Measurements from ENCODE around the gene GPX4. TPM values are rescaled to one million over a fixed set of nuclear protein-coding genes. Genes with fewer than 3 reads are reported as not detected.
"Not testable (repeated sequence)": the region's sequence is repeated elsewhere in the genome, so short reads cannot be mapped to it uniquely, and the experiment has no call there.

The GPX4 gene
- total RNA-seq, 1 donor from 2014 or later: 289 TPM

DNA sequence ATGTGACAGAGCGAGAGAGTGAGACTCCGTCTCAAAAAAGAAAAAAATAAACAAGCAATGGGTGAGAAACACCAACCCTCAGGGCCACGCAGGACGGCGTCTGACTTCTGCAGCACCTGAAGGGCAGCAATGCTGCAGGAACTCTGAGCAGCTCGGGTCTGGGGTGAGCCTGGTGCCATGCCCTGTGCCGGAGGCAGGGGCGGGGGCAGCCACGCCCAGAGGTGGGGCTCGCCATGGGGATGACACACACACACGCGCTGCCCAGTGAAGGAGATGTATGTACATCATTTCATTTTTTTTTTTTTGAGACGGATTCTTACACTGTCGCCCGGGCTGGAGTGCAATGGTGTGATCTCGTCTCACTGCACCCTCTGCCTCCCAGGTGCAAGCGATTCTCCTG is 24.3 kb downstream of the GPX4 start:
- Histone ChIP-seq H3K9ac (no peak overlapping the region), H2AFZ (replicated peaks) (no peak overlapping the region), H3K36me3 (no peaks in the 10 kb centered on the region), H3K27ac (no peak overlapping the region), H3K27me3 (no peaks in the 10 kb centered on the region), H3K9me3 (ENCODE audit: low read depth) (no peaks in the 10 kb centered on the region), H3K4me2 (no peak overlapping the region), H3K4me3 (no peak overlapping the region), H4K20me1 (ENCODE audit: low read depth) (peaks cover 20% of the 10 kb centered on the region), H3K4me1 (peaks cover 19% of the 10 kb centered on the region), H3F3A (ENCODE audit: low read depth) (peaks cover 15% of the 10 kb centered on the region), H3K79me2 (ENCODE audit: low read depth) (no peaks in the 10 kb centered on the region)
- Mint-ChIP-seq H3K4me3 (no peak overlapping the region), H3K9me3 (no peaks in the 10 kb centered on the region), H3K36me3 (no peaks in the 10 kb centered on the region), H3K4me1 (no peaks in the 10 kb centered on the region), H3K27ac (no peak overlapping the region), H3K27me3 (ENCODE audit: insufficient read depth, low read depth) (peaks cover 2% of the 10 kb centered on the region)
- no peak for DNase-seq (ENCODE audit: low spot score)
- TF ChIP-seq EZH2 (IDR thresholded peaks at IDR 0.05): no peak
- TF ChIP-seq, protein P1, sequence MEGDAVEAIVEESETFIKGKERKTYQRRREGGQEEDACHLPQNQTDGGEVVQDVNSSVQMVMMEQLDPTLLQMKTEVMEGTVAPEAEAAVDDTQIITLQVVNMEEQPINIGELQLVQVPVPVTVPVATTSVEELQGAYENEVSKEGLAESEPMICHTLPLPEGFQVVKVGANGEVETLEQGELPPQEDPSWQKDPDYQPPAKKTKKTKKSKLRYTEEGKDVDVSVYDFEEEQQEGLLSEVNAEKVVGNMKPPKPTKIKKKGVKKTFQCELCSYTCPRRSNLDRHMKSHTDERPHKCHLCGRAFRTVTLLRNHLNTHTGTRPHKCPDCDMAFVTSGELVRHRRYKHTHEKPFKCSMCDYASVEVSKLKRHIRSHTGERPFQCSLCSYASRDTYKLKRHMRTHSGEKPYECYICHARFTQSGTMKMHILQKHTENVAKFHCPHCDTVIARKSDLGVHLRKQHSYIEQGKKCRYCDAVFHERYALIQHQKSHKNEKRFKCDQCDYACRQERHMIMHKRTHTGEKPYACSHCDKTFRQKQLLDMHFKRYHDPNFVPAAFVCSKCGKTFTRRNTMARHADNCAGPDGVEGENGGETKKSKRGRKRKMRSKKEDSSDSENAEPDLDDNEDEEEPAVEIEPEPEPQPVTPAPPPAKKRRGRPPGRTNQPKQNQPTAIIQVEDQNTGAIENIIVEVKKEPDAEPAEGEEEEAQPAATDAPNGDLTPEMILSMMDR (IDR thresholded peaks at IDR 0.05): no peak
- no peak for TF ChIP-seq EZH2phosphoT487 (IDR thresholded peaks at IDR 0.05)

DNA sequence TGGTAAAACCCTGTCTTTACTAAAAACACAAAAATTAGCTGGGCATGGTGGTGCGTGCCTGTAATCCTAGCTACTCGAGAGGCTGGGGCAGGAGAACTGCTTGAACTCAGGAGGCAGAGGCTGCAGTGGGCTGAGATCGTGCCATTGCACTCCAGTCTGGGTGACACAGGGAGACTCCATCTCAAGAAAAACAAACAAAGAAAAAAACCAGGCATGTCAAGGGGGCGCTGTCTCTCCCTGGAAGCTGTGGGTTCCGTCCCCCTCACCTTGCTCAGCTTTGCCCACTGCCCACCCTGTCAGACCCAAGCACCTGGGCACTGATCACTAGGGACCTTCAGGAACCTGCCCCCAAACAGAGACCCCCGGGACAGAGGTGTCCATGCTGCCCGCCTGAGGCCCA is 25.3 kb downstream of the GPX4 start:
- Histone ChIP-seq H4K20me1 (ENCODE audit: low read depth) (peaks cover 16% of the 10 kb centered on the region), H3K4me1 (peaks cover 19% of the 10 kb centered on the region), H3F3A (ENCODE audit: low read depth) (peaks cover 15% of the 10 kb centered on the region)
- H3K36me3 ChIP-seq; H3K36me3 Mint-ChIP-seq; DNase-seq (ENCODE audit: low spot score); H3K4me1 Mint-ChIP-seq; H3K27me3 ChIP-seq; H3K79me2 ChIP-seq (ENCODE audit: low read depth); H3K4me2 ChIP-seq; H3K4me3 ChIP-seq; H3K9ac ChIP-seq; H2AFZ ChIP-seq (replicated peaks); H3K27me3 Mint-ChIP-seq (ENCODE audit: insufficient read depth, low read depth); H3K9me3 Mint-ChIP-seq; H3K4me3 Mint-ChIP-seq; H3K9me3 ChIP-seq (ENCODE audit: low read depth); H3K27ac Mint-ChIP-seq; H3K27ac ChIP-seq: not testable (repeated sequence)

DNA sequence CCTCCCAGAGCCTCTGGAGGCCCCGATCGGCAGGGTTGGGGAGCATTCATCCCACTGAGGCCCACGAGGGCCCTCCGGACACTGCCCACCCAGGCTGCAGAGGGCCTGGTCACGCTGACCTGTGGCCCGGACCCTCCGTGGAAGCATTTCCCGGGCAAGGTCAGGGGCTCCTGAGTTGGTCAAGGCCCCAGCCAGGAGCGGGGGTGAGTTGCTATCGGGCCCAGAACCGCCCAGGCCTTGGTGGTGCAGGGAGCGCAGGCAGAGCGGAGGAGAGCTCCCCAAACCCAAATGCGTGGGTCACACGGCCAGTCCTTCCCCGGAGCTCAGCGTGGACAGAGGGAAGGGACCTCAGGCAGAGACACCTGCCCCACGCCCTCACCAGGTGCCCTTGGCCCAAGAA is 25.7 kb downstream of the GPX4 start:
- Histone ChIP-seq H3K4me3 (no peak overlapping the region), H4K20me1 (ENCODE audit: low read depth) (peaks cover 16% of the 10 kb centered on the region), H3K4me1 (peaks cover 19% of the 10 kb centered on the region), H3F3A (ENCODE audit: low read depth) (peaks cover 15% of the 10 kb centered on the region), H3K27ac (no peak overlapping the region), H3K4me2 (no peak overlapping the region), H3K27me3 (no peaks in the 10 kb centered on the region), H2AFZ (replicated peaks) (no peak overlapping the region), H3K9me3 (ENCODE audit: low read depth) (no peaks in the 10 kb centered on the region), H3K9ac (no peak overlapping the region), H3K36me3 (no peaks in the 10 kb centered on the region), H3K79me2 (ENCODE audit: low read depth) (no peaks in the 10 kb centered on the region)
- Mint-ChIP-seq H3K27ac (no peak overlapping the region), H3K9me3 (no peaks in the 10 kb centered on the region), H3K36me3 (no peaks in the 10 kb centered on the region), H3K27me3 (ENCODE audit: insufficient read depth, low read depth) (peaks cover 2% of the 10 kb centered on the region), H3K4me1 (no peaks in the 10 kb centered on the region), H3K4me3 (no peak overlapping the region)
- TF ChIP-seq EZH2phosphoT487 (IDR thresholded peaks at IDR 0.05) (no peak), EZH2 (IDR thresholded peaks at IDR 0.05) (no peak)
- TF ChIP-seq, protein P1 (IDR thresholded peaks at IDR 0.05): no peak
- no peak for DNase-seq (ENCODE audit: low spot score)

DNA sequence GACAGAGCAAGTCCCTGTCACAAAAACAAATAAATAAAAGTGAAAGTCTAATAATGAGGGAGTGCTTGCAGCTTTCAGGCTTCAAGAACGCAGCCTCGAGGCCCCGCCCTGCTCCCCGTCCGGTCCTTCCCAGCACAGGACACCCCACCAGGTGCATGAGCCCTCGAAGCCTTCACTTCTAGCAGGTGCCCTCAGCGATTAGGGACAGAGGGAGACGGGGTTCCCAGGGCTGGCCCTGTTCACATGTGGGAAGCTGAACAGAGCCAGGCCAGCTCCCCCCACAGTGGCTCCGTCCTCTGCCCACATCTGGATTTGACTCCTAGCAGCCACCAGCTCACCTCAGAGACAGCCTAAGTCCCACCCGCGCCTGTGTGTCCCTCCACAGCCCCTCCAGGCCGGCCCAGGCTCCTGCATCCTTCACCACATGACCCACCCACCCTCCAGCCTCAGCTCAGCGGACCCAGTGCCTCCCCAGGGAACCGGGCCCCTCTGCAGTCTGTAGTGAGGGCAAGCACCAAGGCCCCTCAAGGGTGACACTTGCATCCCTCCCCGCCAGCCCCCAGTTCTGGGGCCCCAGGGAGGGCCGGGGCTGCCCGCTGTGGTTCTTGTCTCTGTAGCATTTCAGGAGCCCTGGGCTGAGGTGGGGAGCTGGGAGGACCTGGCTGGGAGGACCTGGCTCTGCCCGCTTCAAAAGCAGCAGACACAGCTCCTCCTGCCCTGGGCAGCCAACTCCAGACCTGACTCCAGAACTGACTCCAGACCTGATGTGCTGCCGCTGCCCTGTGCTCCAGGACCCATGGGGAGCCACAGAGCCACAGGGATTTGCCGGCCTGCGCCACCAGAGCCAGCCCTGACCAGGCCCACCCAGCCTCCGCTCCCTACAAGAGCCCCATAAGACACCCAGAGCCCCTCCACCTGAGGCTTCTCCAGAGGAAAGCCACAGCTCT is 27.2 kb downstream of the GPX4 start:
- Histone ChIP-seq H3K79me2 (ENCODE audit: low read depth) (no peaks in the 10 kb centered on the region), H3K36me3 (no peaks in the 10 kb centered on the region), H3K27ac (no peak overlapping the region), H3F3A (ENCODE audit: low read depth) (peaks cover 15% of the 10 kb centered on the region), H3K27me3 (no peaks in the 10 kb centered on the region), H3K4me3 (peak overlapping the region; percentile 43), H3K4me2 (peak overlapping the region; percentile 80), H4K20me1 (ENCODE audit: low read depth) (peaks cover 16% of the 10 kb centered on the region), H3K9me3 (ENCODE audit: low read depth) (no peaks in the 10 kb centered on the region), H3K9ac (no peak overlapping the region), H2AFZ (replicated peaks) (no peak overlapping the region), H3K4me1 (peaks cover 19% of the 10 kb centered on the region)
- Mint-ChIP-seq H3K27me3 (ENCODE audit: insufficient read depth, low read depth) (peaks cover 2% of the 10 kb centered on the region), H3K4me1 (no peaks in the 10 kb centered on the region), H3K36me3 (no peaks in the 10 kb centered on the region), H3K4me3 (peak overlapping the region; percentile 55), H3K9me3 (no peaks in the 10 kb centered on the region), H3K27ac (no peak overlapping the region)
- DNase-seq (ENCODE audit: low spot score): no peak
- TF ChIP-seq, protein P1 (IDR thresholded peaks at IDR 0.05): no peak
- TF ChIP-seq EZH2phosphoT487 (IDR thresholded peaks at IDR 0.05) (no peak), EZH2 (IDR thresholded peaks at IDR 0.05) (no peak)

Measured in neural progenitor cell (in vitro differentiated cells).